ENCODE results near the gene TMED5.
"Not testable (repeated sequence)": the region's sequence is repeated elsewhere in the genome, so short reads cannot be mapped to it uniquely, and the experiment has no call there.

TMED5 gene

DNA sequence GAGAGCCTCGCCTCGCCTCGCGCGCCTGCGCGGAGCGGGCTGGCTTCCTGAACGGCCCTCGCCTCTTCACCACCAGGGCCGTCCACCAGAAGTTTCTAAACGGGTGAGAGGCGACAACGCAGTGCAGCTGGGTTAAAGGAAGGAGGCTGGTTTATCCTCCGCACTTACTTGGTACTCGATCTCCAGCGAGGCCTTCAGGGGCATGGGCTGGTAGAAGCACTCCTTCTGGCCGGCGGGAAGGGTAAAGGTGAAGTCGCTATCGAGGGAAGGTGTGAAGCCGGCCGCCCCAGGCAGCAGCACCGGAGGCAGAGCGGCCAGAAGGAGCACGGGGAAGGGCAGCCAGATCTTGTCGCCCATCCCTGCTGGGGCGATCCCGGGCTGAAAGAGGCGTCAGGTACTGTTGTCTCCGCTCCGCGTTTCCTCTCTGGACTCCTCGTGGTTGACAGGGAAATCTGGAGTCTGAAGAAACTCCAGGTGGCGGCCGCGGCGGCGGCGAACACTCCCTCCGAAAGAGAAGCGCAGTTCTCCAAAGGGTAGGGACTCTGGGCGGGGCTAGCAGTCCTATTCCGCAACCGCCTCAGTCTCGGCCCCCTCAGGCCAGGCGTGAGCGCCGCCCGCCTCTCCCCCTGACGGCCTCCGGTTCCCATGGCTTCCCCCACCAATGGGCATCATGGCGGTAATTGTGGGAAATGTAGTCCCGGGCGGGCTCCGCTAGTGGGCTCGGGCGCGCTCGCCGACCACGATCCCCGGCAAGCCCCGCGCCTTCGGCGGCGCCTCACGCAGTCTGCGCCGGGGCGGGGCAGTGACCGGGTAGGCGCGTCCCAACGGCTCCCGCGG is at the start of gene TMED5:
Gene TMED5, minus strand, starts transcription at position 528 of the 837 bp plus-strand sequence. Its CDS starts 171 bp downstream, at position 357.
- H3K27ac Mint-ChIP-seq: peak within 1 kb of the TSS; percentile 93
- DNase-seq (ENCODE audit: low spot score in 2 of 2): peak; percentile 90 to 97
- ATAC-seq (ENCODE audit: low read depth): peak; percentile 75
- H3K36me3 Mint-ChIP-seq: peaks cover 7% of the 10 kb centered on the region
- peak within 1 kb of the TSS; percentile 89 for H3K4me3 Mint-ChIP-seq
- H3K27me3 Mint-ChIP-seq: no peaks in the 10 kb centered on the region
- no peaks in the 10 kb centered on the region for H3K9me3 Mint-ChIP-seq
- peaks cover 19% of the 10 kb centered on the region for H3K4me1 Mint-ChIP-seq

DNA sequence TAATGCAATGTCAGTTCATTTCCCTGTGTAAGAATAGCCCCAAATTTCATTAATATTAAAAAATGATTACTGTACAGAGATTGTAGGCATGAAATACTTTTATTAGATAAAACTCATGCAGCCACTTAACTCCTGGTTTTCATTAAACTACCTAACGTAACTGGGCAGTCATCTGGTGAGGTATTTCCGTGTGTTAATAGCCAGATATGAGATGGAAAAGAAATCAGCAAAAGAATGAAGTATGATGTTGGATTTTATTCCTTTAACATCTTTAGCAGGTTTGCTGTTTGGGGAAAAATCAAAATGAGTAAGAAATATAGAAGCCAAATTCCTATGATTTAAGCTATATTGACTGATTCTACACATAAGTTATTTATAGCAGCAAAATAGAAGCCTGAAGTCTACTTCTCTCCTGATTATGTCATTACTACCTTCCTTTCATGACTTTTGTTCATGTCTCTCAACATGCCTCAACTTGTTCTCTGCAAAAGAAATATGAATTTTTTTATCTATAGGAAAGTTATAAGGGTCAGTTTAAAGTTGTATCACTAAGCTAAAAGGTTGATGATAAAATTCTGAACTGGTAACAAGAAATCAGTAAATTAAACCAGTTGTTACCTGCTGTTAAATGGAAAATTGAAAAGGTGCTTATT is 42.9 kb upstream of the TMED5 start:
- ATAC-seq (ENCODE audit: low read depth) (no peak), DNase-seq (ENCODE audit: low spot score in 2 of 2) (no peak)
- Mint-ChIP-seq H3K27ac (no peak overlapping the region), H3K4me3 (no peak overlapping the region), H3K27me3 (no peaks in the 10 kb centered on the region), H3K9me3 (no peaks in the 10 kb centered on the region), H3K36me3 (peaks cover 10% of the 10 kb centered on the region), H3K4me1 (peaks cover 10% of the 10 kb centered on the region)

- Mint-ChIP-seq H3K36me3 (peaks cover 7% of the 10 kb centered on the region), H3K4me3 (no peak overlapping the region)
These were observed 41.7 kb upstream of the TMED5 start for GRCh38 chr1:93221913-93222312.

DNA sequence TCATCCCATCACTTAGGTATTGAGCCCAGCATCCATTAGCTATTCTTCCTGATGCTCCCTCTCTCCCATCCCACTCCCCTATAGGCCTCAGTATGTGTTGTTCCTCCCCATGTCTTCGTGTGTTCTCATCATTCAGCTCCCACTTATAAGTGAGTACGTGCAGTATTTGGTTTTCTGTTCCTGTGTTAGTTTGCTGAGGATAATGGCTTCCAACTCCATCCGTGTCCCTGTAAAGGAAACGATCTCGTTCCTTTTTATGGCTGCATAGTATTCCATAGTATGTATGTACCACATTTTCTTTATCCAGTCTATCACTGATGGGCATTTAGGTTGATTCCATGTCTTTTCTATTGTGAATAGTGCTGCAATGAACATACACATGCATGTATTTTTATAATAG is 40.5 kb upstream of the TMED5 start:
- H3K27ac Mint-ChIP-seq; H3K9me3 Mint-ChIP-seq; H3K4me1 Mint-ChIP-seq; DNase-seq (ENCODE audit: low spot score in 2 of 2); H3K4me3 Mint-ChIP-seq; H3K27me3 Mint-ChIP-seq; ATAC-seq (ENCODE audit: low read depth); H3K36me3 Mint-ChIP-seq: not testable (repeated sequence)

More at GRCh38 chr1:93221913-93222312, 41.7 kb upstream of the TMED5 start:
- Mint-ChIP-seq H3K27ac (no peak overlapping the region), H3K9me3 (no peaks in the 10 kb centered on the region), H3K4me1 (peaks cover 10% of the 10 kb centered on the region), H3K27me3 (no peaks in the 10 kb centered on the region)
- DNase-seq (ENCODE audit: low spot score in 2 of 2) (no peak), ATAC-seq (ENCODE audit: low read depth) (no peak)

DNA sequence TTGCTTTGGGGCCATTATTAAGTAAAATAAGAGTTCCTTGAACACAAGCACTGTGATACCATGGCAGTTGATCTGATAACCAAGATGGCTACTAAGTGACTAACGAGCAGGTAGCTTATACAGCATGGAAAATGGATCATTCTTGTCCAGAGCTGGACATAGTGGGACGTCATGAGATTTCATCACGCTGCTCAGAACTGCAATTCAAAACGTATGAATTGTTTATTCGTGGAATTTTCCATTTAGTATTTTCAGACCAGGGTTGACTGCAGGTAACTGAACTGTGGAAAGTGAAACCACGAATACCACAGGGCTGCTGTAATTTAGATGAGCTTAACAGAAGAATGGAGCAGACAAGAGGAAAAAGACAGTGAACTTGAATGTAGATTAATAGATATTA is 39.2 kb upstream of the TMED5 start:
- Mint-ChIP-seq H3K27me3 (no peaks in the 10 kb centered on the region), H3K4me1 (peaks cover 7% of the 10 kb centered on the region), H3K4me3 (peak overlapping the region; percentile 79), H3K9me3 (no peaks in the 10 kb centered on the region), H3K36me3 (peaks cover 4% of the 10 kb centered on the region), H3K27ac (peak overlapping the region; percentile 86)
- ATAC-seq (ENCODE audit: low read depth) (peak; percentile 68), DNase-seq (ENCODE audit: low spot score in 2 of 2) (no peak)

- H3K4me3 Mint-ChIP-seq: no peak overlapping the region
- ATAC-seq (ENCODE audit: low read depth) (no peak), DNase-seq (ENCODE audit: low spot score in 2 of 2) (no peak)
- H3K36me3 Mint-ChIP-seq: peaks cover 5% of the 10 kb centered on the region
- H3K9me3 Mint-ChIP-seq: peaks cover under 1% of the 10 kb centered on the region
- no peak overlapping the region for H3K27ac Mint-ChIP-seq
- H3K4me1 Mint-ChIP-seq: peaks cover 7% of the 10 kb centered on the region
- H3K27me3 Mint-ChIP-seq: no peaks in the 10 kb centered on the region
These were observed 35.1 kb upstream of the TMED5 start for GRCh38 chr1:93215322-93215721.

DNA sequence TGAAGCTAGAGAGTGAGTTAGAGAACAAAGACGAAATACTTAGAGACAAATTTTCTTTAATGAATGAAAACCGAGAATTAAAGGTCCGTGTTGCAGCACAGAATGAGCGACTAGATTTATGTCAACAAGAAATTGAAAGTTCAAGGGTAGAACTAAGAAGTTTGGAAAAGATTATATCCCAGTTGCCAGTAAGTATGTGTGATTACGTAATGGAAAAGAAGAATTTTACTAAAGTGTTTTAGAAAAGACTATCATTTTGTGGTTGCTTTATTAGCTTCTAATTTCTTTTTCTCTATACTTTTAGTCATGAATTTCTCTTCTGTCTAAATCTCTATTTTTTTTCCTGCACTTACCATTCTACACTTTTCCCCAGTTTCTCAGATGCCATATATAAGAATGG is 27.0 kb upstream of the TMED5 start:
- no peaks in the 10 kb centered on the region for H3K4me1 Mint-ChIP-seq
- H3K36me3 Mint-ChIP-seq: peaks cover 8% of the 10 kb centered on the region
- no peak overlapping the region for H3K27ac Mint-ChIP-seq
- H3K9me3 Mint-ChIP-seq: peaks cover 1% of the 10 kb centered on the region
- no peaks in the 10 kb centered on the region for H3K27me3 Mint-ChIP-seq
- H3K4me3 Mint-ChIP-seq: no peak overlapping the region
- ATAC-seq (ENCODE audit: low read depth) (no peak), DNase-seq (ENCODE audit: low spot score in 2 of 2) (no peak)

DNA sequence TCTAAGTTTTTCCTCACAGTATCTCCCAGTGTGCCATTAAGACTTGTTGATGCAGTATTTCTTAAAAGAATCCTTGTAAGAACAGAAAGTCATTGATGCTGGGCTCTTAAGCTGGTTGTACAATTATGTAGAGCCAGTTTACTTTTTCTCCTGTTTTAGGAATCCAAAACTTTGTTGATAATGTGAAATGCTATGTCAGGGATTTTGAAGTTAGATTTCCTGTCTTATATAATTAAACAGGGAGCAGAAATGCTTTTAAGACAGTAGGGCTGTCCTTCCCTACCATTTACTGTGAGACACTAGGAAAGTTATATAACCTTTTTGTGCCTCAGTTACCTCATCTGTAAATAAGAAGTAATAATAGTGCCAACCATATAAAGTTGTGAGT is 26.3 kb upstream of the TMED5 start:
- Mint-ChIP-seq H3K27me3 (no peaks in the 10 kb centered on the region), H3K4me3 (no peak overlapping the region), H3K4me1 (no peaks in the 10 kb centered on the region), H3K9me3 (peaks cover 1% of the 10 kb centered on the region), H3K36me3 (peaks cover 8% of the 10 kb centered on the region), H3K27ac (no peak overlapping the region)
- no peak for DNase-seq (ENCODE audit: low spot score in 2 of 2)
- ATAC-seq (ENCODE audit: low read depth): no peak

DNA sequence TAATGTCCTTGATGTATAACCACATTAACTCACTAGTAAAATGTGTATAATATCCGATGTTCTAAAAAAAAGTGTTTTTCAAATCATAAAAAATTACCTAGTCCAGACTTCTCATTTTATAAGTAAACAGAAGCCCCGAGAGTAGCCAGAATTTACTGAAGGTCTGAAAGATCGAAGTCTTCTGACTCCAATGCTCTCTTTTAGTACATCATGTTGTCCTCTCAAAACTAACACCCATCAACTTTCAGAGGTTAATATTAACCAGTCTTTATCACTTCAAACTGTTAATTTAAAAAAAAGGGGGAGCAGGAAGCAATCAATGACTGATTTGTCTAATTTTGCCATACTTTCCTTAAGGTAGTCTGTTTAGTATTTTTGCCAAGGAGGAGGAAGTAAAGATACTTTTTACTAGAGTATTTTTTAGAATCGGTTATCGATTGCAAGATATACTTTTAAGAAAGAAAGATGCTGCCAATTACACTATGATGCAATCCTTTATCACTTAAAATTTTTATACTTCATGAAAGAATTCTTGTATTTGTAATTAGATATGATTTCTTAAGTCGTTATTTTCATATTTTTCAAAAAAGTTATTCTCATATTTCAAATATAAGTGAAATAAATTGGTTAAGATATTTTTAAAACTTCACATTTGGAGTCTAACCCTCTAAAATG is 25.8 kb upstream of the TMED5 start:
- Mint-ChIP-seq H3K4me3 (no peak overlapping the region), H3K9me3 (peaks cover 1% of the 10 kb centered on the region), H3K27ac (no peak overlapping the region), H3K27me3 (no peaks in the 10 kb centered on the region), H3K4me1 (no peaks in the 10 kb centered on the region), H3K36me3 (peaks cover 8% of the 10 kb centered on the region)
- DNase-seq (ENCODE audit: low spot score in 2 of 2) (no peak), ATAC-seq (ENCODE audit: low read depth) (no peak)

DNA sequence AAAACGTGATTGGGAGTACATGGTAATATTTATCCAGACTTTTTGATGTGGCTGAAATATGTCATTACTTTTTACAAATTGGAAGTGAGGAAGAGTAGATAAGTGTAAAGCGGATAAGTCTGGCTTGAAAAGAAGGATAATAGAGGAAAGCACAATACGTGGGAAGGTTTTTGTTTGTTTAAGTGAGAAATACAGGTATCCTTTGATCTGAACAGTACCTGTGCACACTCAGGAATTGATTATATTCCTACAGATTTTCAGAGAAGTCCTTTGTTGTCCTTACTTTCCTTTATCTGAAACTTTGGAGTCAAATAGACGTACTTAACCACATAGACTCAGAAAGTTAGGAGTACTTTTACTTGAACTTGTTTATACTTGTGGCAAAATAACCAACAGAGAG is 20.5 kb upstream of the TMED5 start:
- no peak overlapping the region for H3K4me3 Mint-ChIP-seq
- H3K9me3 Mint-ChIP-seq: peaks cover 1% of the 10 kb centered on the region
- ATAC-seq (ENCODE audit: low read depth): no peak
- no peaks in the 10 kb centered on the region for H3K27me3 Mint-ChIP-seq
- DNase-seq (ENCODE audit: low spot score in 2 of 2): no peak
- H3K36me3 Mint-ChIP-seq: peaks cover 9% of the 10 kb centered on the region
- H3K27ac Mint-ChIP-seq: no peak overlapping the region
- H3K4me1 Mint-ChIP-seq: no peaks in the 10 kb centered on the region

- Mint-ChIP-seq H3K27me3 (no peaks in the 10 kb centered on the region), H3K4me1 (no peaks in the 10 kb centered on the region), H3K9me3 (peaks cover 1% of the 10 kb centered on the region), H3K27ac (no peak overlapping the region), H3K36me3 (peaks cover 10% of the 10 kb centered on the region), H3K4me3 (no peak overlapping the region)
- DNase-seq (ENCODE audit: low spot score in 2 of 2) (no peak), ATAC-seq (ENCODE audit: low read depth) (no peak)
These were observed 19.9 kb upstream of the TMED5 start for GRCh38 chr1:93200086-93200620.

GRCh38 chr1:93199150-93199549 is 18.9 kb upstream of the TMED5 start:
- H3K4me3 Mint-ChIP-seq: no peak overlapping the region
- peaks cover 10% of the 10 kb centered on the region for H3K36me3 Mint-ChIP-seq
- ATAC-seq (ENCODE audit: low read depth) (no peak), DNase-seq (ENCODE audit: low spot score in 2 of 2) (no peak)
- no peaks in the 10 kb centered on the region for H3K27me3 Mint-ChIP-seq
- no peaks in the 10 kb centered on the region for H3K4me1 Mint-ChIP-seq
- peaks cover 1% of the 10 kb centered on the region for H3K9me3 Mint-ChIP-seq
- no peak overlapping the region for H3K27ac Mint-ChIP-seq

- H3K9me3 Mint-ChIP-seq: peaks cover 1% of the 10 kb centered on the region
- peaks cover 12% of the 10 kb centered on the region for H3K36me3 Mint-ChIP-seq
- DNase-seq (ENCODE audit: low spot score in 2 of 2): no peak
These were observed 16.4 kb upstream of the TMED5 start for GRCh38 chr1:93196591-93196990.

More at GRCh38 chr1:93196591-93196990, 16.4 kb upstream of the TMED5 start:
- Mint-ChIP-seq H3K4me3 (no peak overlapping the region), H3K4me1 (no peaks in the 10 kb centered on the region), H3K27me3 (no peaks in the 10 kb centered on the region), H3K27ac (no peak overlapping the region)
- ATAC-seq (ENCODE audit: low read depth): no peak
